Measurements from ENCODE around the gene RAD51C.

- TF ChIP-seq POLR2AphosphoS5 (IDR thresholded peaks at IDR 0.05; ENCODE audit: low read depth, low read length): no peak
- TF ChIP-seq, protein P1, sequence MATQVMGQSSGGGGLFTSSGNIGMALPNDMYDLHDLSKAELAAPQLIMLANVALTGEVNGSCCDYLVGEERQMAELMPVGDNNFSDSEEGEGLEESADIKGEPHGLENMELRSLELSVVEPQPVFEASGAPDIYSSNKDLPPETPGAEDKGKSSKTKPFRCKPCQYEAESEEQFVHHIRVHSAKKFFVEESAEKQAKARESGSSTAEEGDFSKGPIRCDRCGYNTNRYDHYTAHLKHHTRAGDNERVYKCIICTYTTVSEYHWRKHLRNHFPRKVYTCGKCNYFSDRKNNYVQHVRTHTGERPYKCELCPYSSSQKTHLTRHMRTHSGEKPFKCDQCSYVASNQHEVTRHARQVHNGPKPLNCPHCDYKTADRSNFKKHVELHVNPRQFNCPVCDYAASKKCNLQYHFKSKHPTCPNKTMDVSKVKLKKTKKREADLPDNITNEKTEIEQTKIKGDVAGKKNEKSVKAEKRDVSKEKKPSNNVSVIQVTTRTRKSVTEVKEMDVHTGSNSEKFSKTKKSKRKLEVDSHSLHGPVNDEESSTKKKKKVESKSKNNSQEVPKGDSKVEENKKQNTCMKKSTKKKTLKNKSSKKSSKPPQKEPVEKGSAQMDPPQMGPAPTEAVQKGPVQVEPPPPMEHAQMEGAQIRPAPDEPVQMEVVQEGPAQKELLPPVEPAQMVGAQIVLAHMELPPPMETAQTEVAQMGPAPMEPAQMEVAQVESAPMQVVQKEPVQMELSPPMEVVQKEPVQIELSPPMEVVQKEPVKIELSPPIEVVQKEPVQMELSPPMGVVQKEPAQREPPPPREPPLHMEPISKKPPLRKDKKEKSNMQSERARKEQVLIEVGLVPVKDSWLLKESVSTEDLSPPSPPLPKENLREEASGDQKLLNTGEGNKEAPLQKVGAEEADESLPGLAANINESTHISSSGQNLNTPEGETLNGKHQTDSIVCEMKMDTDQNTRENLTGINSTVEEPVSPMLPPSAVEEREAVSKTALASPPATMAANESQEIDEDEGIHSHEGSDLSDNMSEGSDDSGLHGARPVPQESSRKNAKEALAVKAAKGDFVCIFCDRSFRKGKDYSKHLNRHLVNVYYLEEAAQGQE (IDR thresholded peaks at IDR 0.05; ENCODE audit: insufficient read depth in 1 of 2, low read depth in 2 of 2, low read length in 2 of 2): peak; percentile 90 to 93
- no peak; the same call in 1 of the 2 replicates for TF ChIP-seq SIN3A (IDR thresholded peaks at IDR 0.05; ENCODE audit: borderline replicate concordance, insufficient read depth, low read length)
- TF ChIP-seq TAF1 (IDR thresholded peaks at IDR 0.05; ENCODE audit: borderline replicate concordance, insufficient read depth, low read length): no peak
- peak; percentile 80 for TF ChIP-seq FOXP2 (optimal IDR thresholded peaks at IDR 0.05; ENCODE audit: borderline replicate concordance, extremely low read depth, extremely low read length, insufficient read depth)
These were observed 63.3 kb downstream of the RAD51C start, which contains the start of gene PPM1E for GRCh38 chr17:58755577-58756245.
